CD8-positive, alpha-beta memory T cell (primary cell): ENCODE data around the gene VTI1A. TPM values are rescaled to one million over a fixed set of nuclear protein-coding genes. Genes with fewer than 3 reads are reported as not detected.

Source experiments
- CTCF ChIA-PET: fragments of 350-600 bp; sonication (Branson Sonifier 250); formaldehyde crosslinking; loops from one replicate; lab custom pipeline; 2021; ENCODE audit warnings: antibody characterized with exemption; lab: Charles Lee
- POLR2A ChIA-PET: fragments of 350-600 bp; sonication (Branson Sonifier 250); formaldehyde crosslinking; loops from one replicate; lab custom pipeline; 2021; ENCODE audit warnings: antibody characterized with exemption; lab: Charles Lee
- DNase-seq, 5 donors: peaks; one replicate each; pipeline versions ENCODE4 v3.0.0 to v3.0.0-alpha.2; 2020 to 2022; ENCODE audit warnings: mixed read lengths in 1 of 5
- H3K27ac ChIP-seq: one replicate; pipeline ENCODE4 v1.7.0; 2013; ENCODE audit warnings: low read depth, mild to moderate bottlenecking, low read length, moderate library complexity
- H3K27me3 ChIP-seq: 2 replicates; pipeline ENCODE4 v1.7.0; 2013; ENCODE audit warnings: low read length, mild to moderate bottlenecking; ENCODE audit not compliant: insufficient read depth, poor library complexity, severe bottlenecking
- H3K36me3 ChIP-seq: 2 replicates; pipeline ENCODE4 v1.7.0; 2013; ENCODE audit warnings: mild to moderate bottlenecking, low read length, moderate library complexity; ENCODE audit not compliant: insufficient read depth
- H3K4me1 ChIP-seq: 2 replicates; pipeline ENCODE4 v1.7.0; 2013; ENCODE audit warnings: mild to moderate bottlenecking, low read length, moderate library complexity; ENCODE audit not compliant: insufficient read depth
- H3K4me3 ChIP-seq: 2 replicates; pipeline ENCODE4 v1.7.0; 2013; ENCODE audit warnings: mild to moderate bottlenecking, low read length
- H3K9me3 ChIP-seq: 2 replicates; pipeline ENCODE4 v1.7.0; 2013; ENCODE audit warnings: mild to moderate bottlenecking, low read length
- H3K27ac Mint-ChIP-seq, 8 donors: one replicate each; pipeline ENCODE4 v1.8.0; 2020 to 2021; ENCODE audit warnings: mixed read lengths in 8 of 8, mild to moderate bottlenecking in 6 of 8, inconsistent platforms in 3 of 8, moderate library complexity in 3 of 8
- H3K27me3 Mint-ChIP-seq, 2 donors: one replicate each; pipeline ENCODE4 v1.8.0; 2020 to 2021; ENCODE audit warnings: mixed read lengths in 2 of 2, mild to moderate bottlenecking in 1 of 2, moderate library complexity in 1 of 2
- H3K36me3 Mint-ChIP-seq, 3 donors: one replicate each; pipeline ENCODE4 v1.8.0; 2020 to 2021; ENCODE audit warnings: mixed read lengths in 3 of 3, inconsistent platforms in 1 of 3, mild to moderate bottlenecking in 1 of 3
- H3K4me1 Mint-ChIP-seq, 3 donors: one replicate each; pipeline ENCODE4 v1.8.0; 2020 to 2021; ENCODE audit warnings: mixed read lengths in 3 of 3, inconsistent platforms in 1 of 3, mild to moderate bottlenecking in 1 of 3
- H3K4me3 Mint-ChIP-seq, 7 donors: one replicate each; pipeline ENCODE4 v1.8.0; 2020 to 2021; ENCODE audit warnings: mixed read lengths in 7 of 7, mild to moderate bottlenecking in 6 of 7, moderate library complexity in 4 of 7, inconsistent platforms in 2 of 7
- H3K9me3 Mint-ChIP-seq, 5 donors: one replicate each; pipeline ENCODE4 v1.8.0; 2020 to 2022; ENCODE audit warnings: mixed read lengths in 5 of 5, mild to moderate bottlenecking in 3 of 5, moderate library complexity in 2 of 5, inconsistent platforms in 1 of 5
- polyA plus RNA-seq: library from polyadenylated mRNA; unstranded; fragments of 300-500 nt; fragmentation: Illumina TruSeq; gene quantifications from one replicate; pipeline ENCODE4 v1.2.3, GENCODE V29; 2021
- total RNA-seq, 2 experiments: library from RNA; stranded (reverse); gene quantifications; one replicate each; pipeline ENCODE4 v1.2.3, GENCODE V29; 2021

VTI1A gene
- total and polyA plus RNA-seq, 3 experiments from 2014 or later = 28.1 to 40.1 (median 38.2) TPM

DNA sequence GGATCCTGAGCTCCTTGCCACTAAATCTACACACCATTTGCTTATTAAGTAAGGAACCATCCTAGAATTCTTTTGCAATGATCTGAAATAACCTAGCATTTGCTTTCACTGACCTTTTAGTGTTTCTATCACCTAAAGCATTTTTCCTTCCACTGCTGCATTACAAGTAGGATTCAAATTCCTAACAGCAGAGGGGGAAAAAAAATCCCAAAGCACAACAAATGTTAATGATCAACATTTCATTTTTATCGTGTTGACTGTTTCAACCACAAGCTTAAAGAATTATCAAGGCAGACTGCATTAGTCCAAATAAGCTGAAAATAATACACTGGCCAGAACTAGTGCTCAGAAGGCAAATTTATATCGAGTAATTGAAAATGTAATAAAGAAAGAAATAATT is 328.4 kb downstream of the VTI1A start:
- no peaks in the 10 kb centered on the region for H3K9me3 Mint-ChIP-seq
- CTCF ChIA-PET = no interaction called here

DNA sequence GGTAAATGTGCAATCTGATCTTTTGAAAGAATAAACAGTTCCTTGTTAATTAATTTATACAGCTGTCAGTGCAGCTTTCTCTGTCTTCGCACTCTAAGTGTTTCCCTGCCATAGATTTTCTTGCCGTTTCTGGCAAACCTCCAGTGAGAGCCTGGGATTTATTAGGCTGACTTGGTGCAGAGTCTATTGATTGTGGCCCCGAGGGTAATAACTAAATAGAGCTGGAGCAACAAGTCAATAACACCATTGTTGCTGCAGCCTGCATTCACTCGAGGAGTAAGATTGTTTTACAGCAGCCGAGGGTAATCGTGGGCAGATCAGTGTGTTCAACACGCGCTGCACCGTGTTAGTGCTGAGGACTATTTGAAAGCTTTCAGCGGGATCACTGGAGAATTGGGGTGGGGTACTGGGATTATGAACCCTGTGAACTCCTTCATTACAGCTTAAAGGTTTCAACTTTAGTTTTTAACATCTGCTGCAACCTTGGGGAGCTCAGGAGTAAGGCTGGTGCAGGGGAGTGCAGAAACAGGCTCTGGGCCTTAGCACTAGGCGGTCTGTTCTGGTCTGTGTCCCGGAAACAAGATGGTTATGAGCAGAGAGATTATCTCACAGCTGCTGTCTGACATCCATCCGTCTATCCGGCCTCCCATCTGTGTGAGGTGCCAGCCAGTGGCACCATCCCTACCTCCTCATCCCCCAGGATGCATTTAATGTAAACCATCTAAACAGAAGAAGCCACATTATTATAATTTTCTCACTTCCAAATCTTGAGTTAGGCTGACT is 329.1 kb downstream of the VTI1A start:
- H3K9me3 Mint-ChIP-seq = no peaks in the 10 kb centered on the region
- peaks cover 0 to 2% of the 10 kb centered on the region in 2 donors for H3K27me3 Mint-ChIP-seq
- Histone ChIP-seq H3K9me3 (no peaks in the 10 kb centered on the region), H3K27ac (no peak overlapping the region), H3K36me3 (no peaks in the 10 kb centered on the region), H3K27me3 (no peaks in the 10 kb centered on the region), H3K4me3 (no peak overlapping the region), H3K4me1 (no peaks in the 10 kb centered on the region)
- ChIA-PET CTCF (no interaction called here), POLR2A (no interaction called here)
- peaks cover 9 to 12% (median 10%) of the 10 kb centered on the region in 3 donors for H3K36me3 Mint-ChIP-seq
- no peak overlapping the region for H3K27ac Mint-ChIP-seq
- H3K4me3 Mint-ChIP-seq = no peak overlapping the region
- DNase-seq = no peak
- no peaks in the 10 kb centered on the region for H3K4me1 Mint-ChIP-seq

More for the DNA sequence above, 328.4 kb downstream of the VTI1A start:
- Mint-ChIP-seq H3K36me3 (peaks cover 7 to 15% (median 14%) of the 10 kb centered on the region in 3 donors), H3K4me1 (no peaks in the 10 kb centered on the region), H3K27me3 (peaks cover 0 to 2% of the 10 kb centered on the region in 2 donors), H3K27ac (no peak overlapping the region), H3K4me3 (no peak overlapping the region)
- Histone ChIP-seq H3K4me1 (no peaks in the 10 kb centered on the region), H3K36me3 (no peaks in the 10 kb centered on the region), H3K27me3 (no peaks in the 10 kb centered on the region), H3K4me3 (no peak overlapping the region), H3K27ac (no peak overlapping the region), H3K9me3 (no peaks in the 10 kb centered on the region)
- DNase-seq = no peak
- POLR2A ChIA-PET = no interaction called here

DNA sequence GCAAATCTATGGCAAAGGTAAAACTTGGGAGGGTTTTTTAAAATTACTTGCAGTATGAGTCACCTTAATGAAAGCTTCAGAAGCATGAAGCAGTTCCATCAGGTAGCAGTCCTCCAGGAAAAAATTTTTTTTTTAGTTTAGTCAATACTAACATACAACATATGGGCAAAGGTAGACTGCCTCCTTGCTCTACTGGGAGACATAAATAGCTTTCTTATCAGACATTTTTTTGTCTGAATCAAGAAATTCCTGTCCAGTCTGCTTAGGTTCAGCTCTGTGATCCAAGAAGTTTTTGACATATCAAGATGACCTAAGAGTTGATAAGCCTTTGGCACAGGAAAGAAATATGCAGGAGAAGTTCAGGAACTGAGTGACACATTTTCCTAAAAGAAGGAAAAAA is 331.6 kb downstream of the VTI1A start:
- Histone ChIP-seq H3K4me3 (no peak overlapping the region), H3K27ac (no peak overlapping the region), H3K27me3 (no peaks in the 10 kb centered on the region), H3K4me1 (no peaks in the 10 kb centered on the region), H3K9me3 (no peaks in the 10 kb centered on the region), H3K36me3 (no peaks in the 10 kb centered on the region)
- no peak overlapping the region for H3K27ac Mint-ChIP-seq
- CTCF ChIA-PET = interaction anchor here (1.7 kb wide), 1 partner anchor 57 kb away, joined by 3 read pairs; no protein-coding TSS in a partner anchor
- POLR2A ChIA-PET = no interaction called here
- peaks cover 7 to 16% (median 8%) of the 10 kb centered on the region in 3 donors for H3K36me3 Mint-ChIP-seq
- H3K4me3 Mint-ChIP-seq = no peak overlapping the region
- no peaks in the 10 kb centered on the region for H3K4me1 Mint-ChIP-seq
- no peaks in the 10 kb centered on the region for H3K9me3 Mint-ChIP-seq
- no peak for DNase-seq
- H3K27me3 Mint-ChIP-seq = peaks cover 0 to 2% of the 10 kb centered on the region in 2 donors

- no peaks in the 10 kb centered on the region for H3K9me3 Mint-ChIP-seq
- POLR2A ChIA-PET = no interaction called here
- H3K9me3 ChIP-seq = no peaks in the 10 kb centered on the region
- H3K4me3 ChIP-seq = no peak overlapping the region
- no peak overlapping the region for H3K27ac ChIP-seq
- CTCF ChIA-PET = interaction anchor here (1.7 kb wide), 1 partner anchor 58 kb away, joined by 3 read pairs; no protein-coding TSS in a partner anchor
- no peaks in the 10 kb centered on the region for H3K36me3 ChIP-seq
- DNase-seq = no peak
- H3K27me3 Mint-ChIP-seq = peaks cover 0 to 2% of the 10 kb centered on the region in 2 donors
- no peak overlapping the region for H3K4me3 Mint-ChIP-seq
- no peaks in the 10 kb centered on the region for H3K27me3 ChIP-seq
- H3K27ac Mint-ChIP-seq = no peak overlapping the region
- H3K4me1 ChIP-seq = no peaks in the 10 kb centered on the region
- peaks cover 6 to 16% (median 7%) of the 10 kb centered on the region in 3 donors for H3K36me3 Mint-ChIP-seq
- no peaks in the 10 kb centered on the region for H3K4me1 Mint-ChIP-seq
These were observed 332.2 kb downstream of the VTI1A start for GRCh38 chr10:112779025-112779770.

DNA sequence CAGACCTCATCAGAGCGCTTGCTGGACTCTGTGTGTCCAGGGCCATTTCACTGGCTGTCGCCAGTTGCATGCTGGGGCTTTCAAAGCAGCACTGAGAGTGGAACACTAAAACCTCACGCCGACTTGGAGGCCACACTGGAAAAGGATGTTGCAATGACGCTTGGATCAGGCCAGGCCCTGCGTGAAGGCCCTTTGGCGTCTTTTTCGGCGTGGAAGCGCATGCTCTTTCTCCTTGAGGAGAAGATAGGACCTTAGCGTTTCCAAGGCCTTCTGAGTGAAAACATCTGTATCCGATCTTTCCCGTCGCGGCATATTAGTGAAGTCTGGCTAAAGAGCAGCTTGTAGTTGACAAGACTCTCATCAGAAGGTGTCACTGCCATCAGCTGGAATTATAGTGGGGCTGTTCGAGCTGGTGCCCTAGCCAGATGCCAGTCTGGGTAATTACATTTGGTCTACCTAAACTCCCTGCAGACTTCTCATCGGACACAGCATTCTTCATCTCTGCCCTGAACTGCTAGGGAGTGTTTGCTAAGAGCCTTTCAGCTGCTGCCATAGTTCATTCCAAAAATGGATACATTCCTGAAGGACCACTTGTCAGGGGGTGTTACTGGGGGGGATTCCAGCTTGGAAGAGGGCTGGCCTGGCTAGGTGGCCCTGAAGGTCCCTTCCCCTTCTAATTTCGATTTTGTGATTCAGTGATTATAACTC is 335.3 kb downstream of the VTI1A start:
- CTCF ChIA-PET = interaction anchor here (0.6 to 1.1 kb wide), 2 partner anchors 8 to 37 kb away, joined by 3 read pairs; no protein-coding TSS in a partner anchor
- Mint-ChIP-seq H3K9me3 (peaks cover 0 to 10% (median 0%) of the 10 kb centered on the region in 5 donors), H3K27ac (peak overlapping the region in 1 of 8 donors; percentile 39), H3K4me3 (no peak overlapping the region), H3K4me1 (no peaks in the 10 kb centered on the region), H3K27me3 (no peaks in the 10 kb centered on the region), H3K36me3 (peaks cover 9 to 21% (median 14%) of the 10 kb centered on the region in 3 donors)
- H3K36me3 ChIP-seq = no peaks in the 10 kb centered on the region
- POLR2A ChIA-PET = no interaction called here
- no peak for DNase-seq
- no peak overlapping the region for H3K4me3 ChIP-seq
- H3K4me1 ChIP-seq = no peaks in the 10 kb centered on the region
- H3K27me3 ChIP-seq = no peaks in the 10 kb centered on the region
- H3K27ac ChIP-seq = no peak overlapping the region
- no peaks in the 10 kb centered on the region for H3K9me3 ChIP-seq

- CTCF ChIA-PET = interaction anchor here (1.1 kb wide), 1 partner anchor 9 kb away, joined by 3 read pairs; no protein-coding TSS in a partner anchor
- no peaks in the 10 kb centered on the region for H3K4me1 Mint-ChIP-seq
These were observed 336.5 kb downstream of the VTI1A start for GRCh38 chr10:112783351-112784021.

DNA sequence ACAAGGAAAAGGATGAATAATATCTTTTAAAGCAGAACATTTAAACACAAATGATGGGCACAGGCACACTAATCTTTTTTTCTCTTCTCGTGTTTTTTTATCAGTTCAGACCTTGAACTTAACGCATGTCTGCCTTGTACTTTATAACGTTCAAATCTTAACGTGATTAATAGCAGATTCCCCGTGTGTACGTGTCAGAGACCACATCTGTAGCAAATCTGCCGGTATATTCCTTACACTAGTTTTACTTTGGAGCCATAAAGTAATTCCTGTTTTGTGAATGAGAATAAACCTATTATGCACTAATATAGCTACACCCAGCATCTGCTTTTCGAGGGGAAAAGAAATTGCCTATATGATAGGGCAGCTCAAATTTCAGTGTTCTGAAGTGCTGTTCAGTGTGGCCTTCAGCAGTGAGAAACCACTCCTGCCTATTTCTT is 337.0 kb downstream of the VTI1A start:
- no peak overlapping the region for H3K27ac ChIP-seq
- H3K27ac Mint-ChIP-seq = no peak overlapping the region
- peaks cover 16 to 32% (median 17%) of the 10 kb centered on the region in 3 donors for H3K36me3 Mint-ChIP-seq
- H3K27me3 ChIP-seq = no peaks in the 10 kb centered on the region
- H3K27me3 Mint-ChIP-seq = no peaks in the 10 kb centered on the region
- CTCF ChIA-PET = no interaction called here
- POLR2A ChIA-PET = no interaction called here
- H3K4me3 ChIP-seq = no peak overlapping the region
- no peak for DNase-seq
- H3K9me3 Mint-ChIP-seq = peaks cover 2 to 20% (median 3%) of the 10 kb centered on the region in 5 donors
- H3K4me1 ChIP-seq = no peaks in the 10 kb centered on the region
- no peaks in the 10 kb centered on the region for H3K9me3 ChIP-seq
- no peak overlapping the region for H3K4me3 Mint-ChIP-seq
- no peaks in the 10 kb centered on the region for H3K36me3 ChIP-seq
- no peaks in the 10 kb centered on the region for H3K4me1 Mint-ChIP-seq

More at GRCh38 chr10:112783351-112784021, 336.5 kb downstream of the VTI1A start:
- DNase-seq = no peak
- peaks cover 0 to 15% (median 2%) of the 10 kb centered on the region in 5 donors for H3K9me3 Mint-ChIP-seq
- no peak overlapping the region for H3K27ac Mint-ChIP-seq
- H3K36me3 ChIP-seq = no peaks in the 10 kb centered on the region
- no peaks in the 10 kb centered on the region for H3K9me3 ChIP-seq
- no peak overlapping the region for H3K4me3 ChIP-seq
- no peak overlapping the region for H3K4me3 Mint-ChIP-seq
- peaks cover 13 to 27% (median 16%) of the 10 kb centered on the region in 3 donors for H3K36me3 Mint-ChIP-seq
- no peaks in the 10 kb centered on the region for H3K27me3 ChIP-seq
- POLR2A ChIA-PET = no interaction called here
- H3K27me3 Mint-ChIP-seq = no peaks in the 10 kb centered on the region
- H3K27ac ChIP-seq = no peak overlapping the region
- no peaks in the 10 kb centered on the region for H3K4me1 ChIP-seq
